Measurements from ENCODE around the gene EXOSC2. TPM values are rescaled to one million over a fixed set of nuclear protein-coding genes. Genes with fewer than 3 reads are reported as not detected.

Gene EXOSC2
- total and polyA plus RNA-seq, 4 donors = 9.5 to 20.2 (median 17.8) TPM

GRCh38 chr9:130660683-130661450 lies 32.7 kb upstream of the EXOSC2 start:
- 1% methylated on average over 53 to 82 of the region's 82 CpGs for WGBS, 2 donors
- no peak overlapping the region for H3K27ac ChIP-seq (ENCODE audit: low read depth in 1 of 2, low read length in 2 of 2)
- ATAC-seq (ENCODE audit: low FRiP score) (no peak), DNase-seq (no peak)
- peak overlapping the region; percentile 0 to 10 for H3K4me3 ChIP-seq (ENCODE audit: low read length in 2 of 2)
- H3K9me3 ChIP-seq (ENCODE audit: control insufficient read depth, low read length) = peaks cover 3% of the 10 kb centered on the region
- no peaks in the 10 kb centered on the region for H3K4me1 ChIP-seq (ENCODE audit: control insufficient read depth in 1 of 2, insufficient read depth in 2 of 2, low read length in 2 of 2)
- intact Hi-C loops (cut with DNase I) = no loop called here
- no peaks in the 10 kb centered on the region for H3K36me3 ChIP-seq (ENCODE audit: control insufficient read depth in 1 of 2, insufficient read depth in 2 of 2, low read length in 1 of 2)
- no peaks in the 10 kb centered on the region for H3K27me3 ChIP-seq (ENCODE audit: control insufficient read depth in 1 of 2, insufficient read depth in 2 of 2, low read length in 1 of 2)

DNA sequence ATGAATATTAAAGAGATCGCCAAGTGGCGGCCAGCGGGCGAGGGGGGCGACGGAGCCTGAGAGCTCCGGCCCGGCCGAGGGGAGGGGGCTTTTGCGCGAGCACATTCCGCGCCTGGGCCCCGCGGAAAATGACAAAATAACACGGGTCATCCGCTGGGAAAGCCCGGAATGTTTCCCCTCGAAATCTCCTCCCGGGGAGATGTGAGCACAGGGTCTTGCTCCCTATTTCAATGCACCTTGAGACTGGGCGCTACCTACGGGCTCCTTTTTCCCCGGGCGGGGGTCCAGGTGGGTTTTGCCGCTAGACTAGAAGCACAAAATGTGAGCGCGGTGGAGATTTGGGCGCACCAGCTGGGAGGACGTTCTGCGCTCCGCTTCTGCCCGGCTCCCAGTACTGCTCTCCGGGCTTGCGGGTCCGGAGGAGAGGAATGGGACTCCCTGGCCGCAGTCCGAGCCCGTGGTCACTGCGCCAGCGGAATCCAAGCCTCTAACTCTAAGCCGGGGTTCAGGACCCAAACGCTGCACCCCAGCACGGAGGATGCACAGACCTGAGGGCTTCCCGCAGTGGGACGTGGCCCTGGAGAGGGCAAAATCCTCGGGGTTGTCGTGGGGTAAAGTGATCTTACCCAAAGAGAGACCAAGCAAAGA lies 32.0 kb upstream of the EXOSC2 start:
- ATAC-seq (ENCODE audit: low FRiP score) = no peak
- no peaks in the 10 kb centered on the region for H3K36me3 ChIP-seq (ENCODE audit: control insufficient read depth in 1 of 2, insufficient read depth in 2 of 2, low read length in 1 of 2)
- H3K9me3 ChIP-seq (ENCODE audit: control insufficient read depth, low read length) = peaks cover 2% of the 10 kb centered on the region
- H3K4me1 ChIP-seq (ENCODE audit: control insufficient read depth in 1 of 2, insufficient read depth in 2 of 2, low read length in 2 of 2) = no peaks in the 10 kb centered on the region
- 2 to 3% methylated on average over 46 to 47 of the region's 47 CpGs for WGBS, 2 donors
- H3K27me3 ChIP-seq (ENCODE audit: control insufficient read depth in 1 of 2, insufficient read depth in 2 of 2, low read length in 1 of 2) = no peaks in the 10 kb centered on the region
- intact Hi-C loops (cut with DNase I) = no loop called here
- no peak overlapping the region for H3K27ac ChIP-seq (ENCODE audit: low read depth in 1 of 2, low read length in 2 of 2)
- no peak for DNase-seq
- H3K4me3 ChIP-seq (ENCODE audit: low read length in 2 of 2) = no peak overlapping the region

DNA sequence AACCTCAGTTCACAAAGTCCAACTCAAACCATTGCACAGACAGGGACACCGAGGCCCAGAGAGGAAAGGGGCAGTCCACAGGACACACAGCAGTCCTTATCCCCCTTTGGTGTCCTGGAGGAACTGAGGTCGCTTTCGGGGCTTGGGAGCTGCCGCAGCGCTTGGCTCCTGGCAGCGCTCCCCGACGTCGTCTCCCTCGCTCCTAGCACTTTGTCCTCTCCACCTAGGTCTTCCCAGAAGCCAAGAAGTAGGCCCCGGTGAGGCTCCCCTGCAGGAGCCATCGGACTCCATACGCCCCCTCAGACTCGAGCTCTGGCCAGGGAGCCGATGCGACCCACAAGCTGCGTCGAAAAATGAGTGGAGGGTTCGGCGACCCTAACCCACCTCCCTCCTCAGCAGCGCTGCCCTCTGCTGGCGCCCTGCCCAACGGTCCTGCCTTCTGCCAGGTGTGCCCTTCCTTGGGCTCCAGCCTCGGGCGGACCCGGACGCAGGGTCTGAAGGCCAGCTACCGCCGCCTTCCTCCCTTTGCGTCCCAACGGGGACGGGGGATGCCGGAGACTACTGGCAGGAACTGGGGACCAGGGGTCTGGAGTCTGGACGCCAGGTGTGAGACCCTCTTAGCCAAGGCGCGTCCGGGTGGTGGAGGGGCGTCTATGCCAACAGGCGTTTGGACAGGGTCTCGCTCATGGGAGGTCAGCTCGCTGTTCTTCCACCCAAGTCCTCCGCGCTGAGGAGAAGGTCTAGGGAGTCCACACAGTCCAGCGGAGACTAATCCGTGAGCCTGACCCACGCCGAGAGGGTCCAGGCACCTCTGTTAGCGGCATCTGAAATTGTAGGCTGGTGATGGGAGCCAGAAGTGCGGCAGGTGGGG lies 31.2 kb upstream of the EXOSC2 start:
- Histone ChIP-seq H3K27ac (ENCODE audit: low read depth in 1 of 2, low read length in 2 of 2) (no peak overlapping the region), H3K4me1 (ENCODE audit: control insufficient read depth in 1 of 2, insufficient read depth in 2 of 2, low read length in 2 of 2) (no peaks in the 10 kb centered on the region), H3K9me3 (ENCODE audit: control insufficient read depth, low read length) (no peaks in the 10 kb centered on the region), H3K36me3 (ENCODE audit: control insufficient read depth in 1 of 2, insufficient read depth in 2 of 2, low read length in 1 of 2) (no peaks in the 10 kb centered on the region), H3K4me3 (ENCODE audit: low read length in 2 of 2) (no peak overlapping the region), H3K27me3 (ENCODE audit: control insufficient read depth in 1 of 2, insufficient read depth in 2 of 2, low read length in 1 of 2) (no peaks in the 10 kb centered on the region)
- WGBS, 2 donors = 4% methylated on average over 49 of the region's 49 CpGs
- ATAC-seq (ENCODE audit: low FRiP score) (no peak), DNase-seq (no peak)
- intact Hi-C loops (cut with DNase I) = no loop called here

- Histone ChIP-seq H3K36me3 (ENCODE audit: control insufficient read depth in 1 of 2, insufficient read depth in 2 of 2, low read length in 1 of 2) (no peaks in the 10 kb centered on the region), H3K27me3 (ENCODE audit: control insufficient read depth in 1 of 2, insufficient read depth in 2 of 2, low read length in 1 of 2) (no peaks in the 10 kb centered on the region), H3K4me3 (ENCODE audit: low read length in 2 of 2) (no peak overlapping the region), H3K9me3 (ENCODE audit: control insufficient read depth, low read length) (no peaks in the 10 kb centered on the region), H3K27ac (ENCODE audit: low read depth in 1 of 2, low read length in 2 of 2) (no peak overlapping the region), H3K4me1 (ENCODE audit: control insufficient read depth in 1 of 2, insufficient read depth in 2 of 2, low read length in 2 of 2) (no peaks in the 10 kb centered on the region)
- WGBS, 2 donors = 3 to 4% methylated on average over 15 of the region's 15 CpGs
- intact Hi-C loops (cut with DNase I) = no loop called here
- ATAC-seq (ENCODE audit: low FRiP score) (no peak), DNase-seq (no peak)
These were observed 30.7 kb upstream of the EXOSC2 start for GRCh38 chr9:130662970-130663257.

DNA sequence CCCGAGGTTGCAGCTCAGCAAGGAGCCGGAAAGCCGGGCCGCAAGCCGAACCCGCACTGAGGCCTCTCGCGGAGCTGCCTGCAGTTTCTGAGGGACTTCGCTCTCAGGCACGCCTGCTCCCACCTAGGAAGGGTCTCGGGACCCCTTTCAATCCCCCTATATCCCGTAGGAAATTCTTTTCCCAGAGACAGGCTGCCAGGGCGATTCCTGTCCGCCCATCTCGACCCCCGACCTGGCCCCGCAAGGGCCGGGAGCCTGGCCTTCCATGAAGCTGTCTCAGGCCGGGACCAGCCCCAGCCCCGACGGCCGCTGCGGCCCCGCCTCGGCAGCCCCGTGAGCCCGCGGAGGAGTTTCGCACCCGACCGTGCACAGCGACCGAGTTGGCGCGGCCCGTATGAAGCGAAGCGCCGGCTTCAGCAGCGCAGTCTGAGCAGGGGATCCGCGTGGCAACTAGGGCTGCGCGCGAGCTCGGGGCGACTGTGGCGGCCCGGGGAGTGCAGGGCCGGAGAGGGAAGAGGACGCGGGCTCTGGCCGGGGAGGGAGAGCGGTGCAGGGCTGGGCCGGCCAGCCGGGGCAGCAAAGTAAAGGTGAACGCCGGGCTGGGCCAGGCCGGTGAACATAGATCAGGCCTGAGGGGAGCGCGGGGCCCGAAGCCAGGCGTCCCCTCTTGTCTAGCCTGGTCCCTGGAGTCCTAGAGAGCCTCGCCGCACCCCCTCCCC lies 30.2 kb upstream of the EXOSC2 start:
- peak; percentile 37 for ATAC-seq (ENCODE audit: low FRiP score)
- Histone ChIP-seq H3K4me3 (ENCODE audit: low read length in 2 of 2) (no peak overlapping the region), H3K27me3 (ENCODE audit: control insufficient read depth in 1 of 2, insufficient read depth in 2 of 2, low read length in 1 of 2) (no peaks in the 10 kb centered on the region), H3K4me1 (ENCODE audit: control insufficient read depth in 1 of 2, insufficient read depth in 2 of 2, low read length in 2 of 2) (no peaks in the 10 kb centered on the region), H3K27ac (ENCODE audit: low read depth in 1 of 2, low read length in 2 of 2) (no peak overlapping the region), H3K9me3 (ENCODE audit: control insufficient read depth, low read length) (no peaks in the 10 kb centered on the region), H3K36me3 (ENCODE audit: control insufficient read depth in 1 of 2, insufficient read depth in 2 of 2, low read length in 1 of 2) (no peaks in the 10 kb centered on the region)
- 1 to 2% methylated on average over 58 to 65 of the region's 65 CpGs for WGBS, 2 donors
- DNase-seq = no peak
- intact Hi-C loops (cut with DNase I) = no loop called here

DNA sequence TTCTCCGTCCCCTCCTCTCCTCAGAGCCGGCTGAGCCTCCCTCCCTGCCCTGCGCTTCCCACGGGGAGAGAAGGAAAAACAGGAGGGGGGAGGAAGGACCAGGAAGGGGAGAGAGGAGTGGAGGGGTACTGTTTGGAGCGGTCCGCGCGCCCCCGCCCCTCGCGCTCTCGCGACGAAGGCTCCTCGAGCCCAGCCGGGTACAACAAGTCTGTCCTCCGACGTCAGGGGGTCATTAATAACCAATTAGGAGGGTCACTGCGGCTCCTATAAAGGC lies 29.7 kb upstream of the EXOSC2 start:
- H3K4me3 ChIP-seq (ENCODE audit: low read length in 2 of 2) = no peak overlapping the region
- no peaks in the 10 kb centered on the region for H3K36me3 ChIP-seq (ENCODE audit: control insufficient read depth in 1 of 2, insufficient read depth in 2 of 2, low read length in 1 of 2)
- no peaks in the 10 kb centered on the region for H3K4me1 ChIP-seq (ENCODE audit: control insufficient read depth in 1 of 2, insufficient read depth in 2 of 2, low read length in 2 of 2)
- intact Hi-C loops (cut with DNase I) = no loop called here
- 1 to 2% methylated on average over 13 to 19 of the region's 19 CpGs for WGBS, 2 donors
- DNase-seq (no peak), ATAC-seq (ENCODE audit: low FRiP score) (no peak)
- H3K27ac ChIP-seq (ENCODE audit: low read depth in 1 of 2, low read length in 2 of 2) = no peak overlapping the region
- no peaks in the 10 kb centered on the region for H3K27me3 ChIP-seq (ENCODE audit: control insufficient read depth in 1 of 2, insufficient read depth in 2 of 2, low read length in 1 of 2)
- H3K9me3 ChIP-seq (ENCODE audit: control insufficient read depth, low read length) = no peaks in the 10 kb centered on the region

- ATAC-seq (ENCODE audit: low FRiP score) (no peak), DNase-seq (no peak)
- intact Hi-C loops (cut with DNase I) = no loop called here
- no peaks in the 10 kb centered on the region for H3K4me1 ChIP-seq (ENCODE audit: control insufficient read depth in 1 of 2, insufficient read depth in 2 of 2, low read length in 2 of 2)
- no peak within 1 kb of the TSS for H3K27ac ChIP-seq (ENCODE audit: low read depth in 1 of 2, low read length in 2 of 2)
- 2 to 3% methylated on average over 54 to 76 of the region's 76 CpGs for WGBS, 2 donors
- no peaks in the 10 kb centered on the region for H3K36me3 ChIP-seq (ENCODE audit: control insufficient read depth in 1 of 2, insufficient read depth in 2 of 2, low read length in 1 of 2)
- H3K4me3 ChIP-seq (ENCODE audit: low read length in 2 of 2) = no peak within 1 kb of the TSS
- H3K27me3 ChIP-seq (ENCODE audit: control insufficient read depth in 1 of 2, insufficient read depth in 2 of 2, low read length in 1 of 2) = no peaks in the 10 kb centered on the region
- H3K9me3 ChIP-seq (ENCODE audit: control insufficient read depth, low read length) = no peaks in the 10 kb centered on the region
These were observed 29.1 kb upstream of the EXOSC2 start, which contains the start of gene PRDM12 for GRCh38 chr9:130664251-130665028. TSS of gene PRDM12 (plus strand) at chr9:130664594. CDS start at chr9:130664654, 60 bp downstream.

DNA sequence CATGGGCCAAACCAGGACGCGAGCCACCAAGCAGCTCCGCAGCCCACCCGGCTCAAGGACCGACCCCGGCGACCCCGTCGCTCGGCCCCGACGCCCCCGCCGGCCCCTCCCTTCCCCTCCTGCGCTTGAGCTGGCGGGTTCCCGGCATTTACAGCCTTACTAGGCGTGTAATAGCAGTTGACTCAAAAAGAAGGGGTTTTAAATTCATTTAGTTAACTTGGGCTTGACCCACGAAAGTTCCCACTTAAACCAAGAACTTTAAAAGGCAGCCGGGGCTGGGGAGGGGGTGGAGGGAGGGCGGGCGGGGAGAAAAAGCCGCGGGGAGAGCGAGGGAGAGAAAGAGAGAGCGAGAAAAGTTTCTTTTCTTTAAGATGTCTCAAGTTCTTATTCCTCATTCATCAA lies 28.6 kb upstream of the EXOSC2 start:
- WGBS, 2 donors = 2% methylated on average over 23 to 26 of the region's 26 CpGs
- intact Hi-C loops (cut with DNase I) = no loop called here
- H3K9me3 ChIP-seq (ENCODE audit: control insufficient read depth, low read length) = no peaks in the 10 kb centered on the region
- no peak for DNase-seq
- no peaks in the 10 kb centered on the region for H3K27me3 ChIP-seq (ENCODE audit: control insufficient read depth in 1 of 2, insufficient read depth in 2 of 2, low read length in 1 of 2)
- no peaks in the 10 kb centered on the region for H3K4me1 ChIP-seq (ENCODE audit: control insufficient read depth in 1 of 2, insufficient read depth in 2 of 2, low read length in 2 of 2)
- no peak overlapping the region for H3K27ac ChIP-seq (ENCODE audit: low read depth in 1 of 2, low read length in 2 of 2)
- no peak for ATAC-seq (ENCODE audit: low FRiP score)
- H3K4me3 ChIP-seq (ENCODE audit: low read length in 2 of 2) = no peak overlapping the region
- no peaks in the 10 kb centered on the region for H3K36me3 ChIP-seq (ENCODE audit: control insufficient read depth in 1 of 2, insufficient read depth in 2 of 2, low read length in 1 of 2)
